Measurements from ENCODE around the gene ST7. TPM values are rescaled to one million over a fixed set of nuclear protein-coding genes. Genes with fewer than 3 reads are reported as not detected.

Gene ST7
- total and polyA plus RNA-seq, 2 donors from 2014 or later, result 21.5 to 29.8 TPM

DNA sequence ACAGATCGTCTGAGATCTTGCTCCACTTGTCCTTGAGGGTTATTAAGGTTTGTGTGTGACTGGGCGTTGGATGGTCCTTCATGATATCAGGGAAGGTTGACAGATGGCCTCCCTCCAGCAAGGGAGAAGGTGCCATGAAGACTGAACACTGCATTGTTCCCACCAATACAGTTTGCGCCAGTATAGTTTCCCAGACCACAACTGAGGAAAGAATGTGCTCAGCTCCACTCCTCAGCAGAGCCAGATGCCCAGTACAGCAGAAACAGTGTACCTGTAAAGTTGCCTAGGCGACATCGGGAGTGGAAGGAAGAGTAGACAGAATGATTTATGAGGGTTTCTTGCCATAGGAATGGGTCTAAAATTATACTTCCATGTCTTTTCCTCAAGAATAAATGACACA, 137.5 kb downstream of the ST7 start:
- H3K9me3 ChIP-seq (ENCODE audit: control insufficient read depth in 2 of 3, insufficient read depth in 1 of 3, low read length in 3 of 3), result no peaks in the 10 kb centered on the region
- H3K27me3 ChIP-seq (ENCODE audit: control insufficient read depth, insufficient read depth, low read length), result no peaks in the 10 kb centered on the region
- no peaks in the 10 kb centered on the region for H3K36me3 ChIP-seq (ENCODE audit: control insufficient read depth in 2 of 3, insufficient read depth in 3 of 3, low read length in 3 of 3)
- H3K4me3 ChIP-seq (ENCODE audit: low read length in 3 of 3), result no peak overlapping the region
- TF ChIP-seq, protein P1, sequence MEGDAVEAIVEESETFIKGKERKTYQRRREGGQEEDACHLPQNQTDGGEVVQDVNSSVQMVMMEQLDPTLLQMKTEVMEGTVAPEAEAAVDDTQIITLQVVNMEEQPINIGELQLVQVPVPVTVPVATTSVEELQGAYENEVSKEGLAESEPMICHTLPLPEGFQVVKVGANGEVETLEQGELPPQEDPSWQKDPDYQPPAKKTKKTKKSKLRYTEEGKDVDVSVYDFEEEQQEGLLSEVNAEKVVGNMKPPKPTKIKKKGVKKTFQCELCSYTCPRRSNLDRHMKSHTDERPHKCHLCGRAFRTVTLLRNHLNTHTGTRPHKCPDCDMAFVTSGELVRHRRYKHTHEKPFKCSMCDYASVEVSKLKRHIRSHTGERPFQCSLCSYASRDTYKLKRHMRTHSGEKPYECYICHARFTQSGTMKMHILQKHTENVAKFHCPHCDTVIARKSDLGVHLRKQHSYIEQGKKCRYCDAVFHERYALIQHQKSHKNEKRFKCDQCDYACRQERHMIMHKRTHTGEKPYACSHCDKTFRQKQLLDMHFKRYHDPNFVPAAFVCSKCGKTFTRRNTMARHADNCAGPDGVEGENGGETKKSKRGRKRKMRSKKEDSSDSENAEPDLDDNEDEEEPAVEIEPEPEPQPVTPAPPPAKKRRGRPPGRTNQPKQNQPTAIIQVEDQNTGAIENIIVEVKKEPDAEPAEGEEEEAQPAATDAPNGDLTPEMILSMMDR (IDR thresholded peaks at IDR 0.05; ENCODE audit: borderline replicate concordance, extremely low read depth, insufficient read depth), result no peak
- intact Hi-C loops (cut with DNase I), result no loop called here
- peaks cover 0 to 6% (median 0%) of the 10 kb centered on the region in 3 donors for H3K4me1 ChIP-seq (ENCODE audit: control insufficient read depth in 2 of 3, insufficient read depth in 2 of 3, low read depth in 1 of 3, low read length in 3 of 3)
- no peak overlapping the region for H3K27ac ChIP-seq (ENCODE audit: low read depth in 2 of 2, low read length in 2 of 2)
- DNase-seq, result peak in 2 of 5 donors; percentile 35 to 41
- no peak overlapping the region for H3K9ac ChIP-seq (ENCODE audit: low read length in 3 of 3)
- FAIRE-seq, result no peak

GRCh38 chr7:117091721-117092120, 138.4 kb downstream of the ST7 start:
- no peak for FAIRE-seq
- no peak overlapping the region for H3K9ac ChIP-seq (ENCODE audit: low read length in 3 of 3)
- H3K9me3 ChIP-seq (ENCODE audit: control insufficient read depth in 2 of 3, insufficient read depth in 1 of 3, low read length in 3 of 3), result no peaks in the 10 kb centered on the region
- H3K36me3 ChIP-seq (ENCODE audit: control insufficient read depth in 2 of 3, insufficient read depth in 3 of 3, low read length in 3 of 3), result no peaks in the 10 kb centered on the region
- H3K27ac ChIP-seq (ENCODE audit: low read depth in 2 of 2, low read length in 2 of 2), result no peak overlapping the region
- no peak overlapping the region for H3K4me3 ChIP-seq (ENCODE audit: low read length in 3 of 3)
- intact Hi-C loops (cut with DNase I), result no loop called here
- H3K27me3 ChIP-seq (ENCODE audit: control insufficient read depth, insufficient read depth, low read length), result no peaks in the 10 kb centered on the region
- no peak for DNase-seq
- TF ChIP-seq, protein P1 (IDR thresholded peaks at IDR 0.05; ENCODE audit: borderline replicate concordance, extremely low read depth, insufficient read depth), result no peak
- H3K4me1 ChIP-seq (ENCODE audit: control insufficient read depth in 2 of 3, insufficient read depth in 2 of 3, low read depth in 1 of 3, low read length in 3 of 3), result peaks cover 0 to 6% (median 0%) of the 10 kb centered on the region in 3 donors

DNA sequence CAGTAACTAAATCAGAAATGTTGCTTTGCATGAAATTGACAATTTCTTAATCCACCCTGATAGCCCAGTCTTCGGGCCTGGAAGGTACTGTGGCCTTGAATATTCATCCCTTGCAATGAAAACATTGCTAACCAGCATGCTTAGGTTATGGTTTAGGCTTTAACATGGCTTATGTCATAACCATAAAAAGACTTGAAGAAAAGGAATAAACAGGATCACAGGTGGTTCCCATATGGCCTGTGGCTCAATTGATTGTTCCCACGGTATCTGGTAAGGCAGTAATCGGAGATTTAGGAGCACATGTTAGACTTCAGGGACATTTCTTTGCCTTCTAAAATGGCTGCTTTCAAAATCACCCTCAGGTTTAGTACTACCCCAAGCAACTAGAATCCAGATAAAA, 139.5 kb downstream of the ST7 start:
- Histone ChIP-seq H3K36me3 (ENCODE audit: control insufficient read depth in 2 of 3, insufficient read depth in 3 of 3, low read length in 3 of 3) (no peaks in the 10 kb centered on the region), H3K27ac (ENCODE audit: low read depth in 2 of 2, low read length in 2 of 2) (no peak overlapping the region), H3K4me3 (ENCODE audit: low read length in 3 of 3) (no peak overlapping the region), H3K9me3 (ENCODE audit: control insufficient read depth in 2 of 3, insufficient read depth in 1 of 3, low read length in 3 of 3) (no peaks in the 10 kb centered on the region), H3K27me3 (ENCODE audit: control insufficient read depth, insufficient read depth, low read length) (no peaks in the 10 kb centered on the region), H3K4me1 (ENCODE audit: control insufficient read depth in 2 of 3, insufficient read depth in 2 of 3, low read depth in 1 of 3, low read length in 3 of 3) (peaks cover 0 to 6% (median 0%) of the 10 kb centered on the region in 3 donors), H3K9ac (ENCODE audit: low read length in 3 of 3) (no peak overlapping the region)
- DNase-seq, result no peak
- intact Hi-C loops (cut with DNase I), result no loop called here
- TF ChIP-seq, protein P1 (IDR thresholded peaks at IDR 0.05; ENCODE audit: borderline replicate concordance, extremely low read depth, insufficient read depth), result no peak
- FAIRE-seq, result no peak

DNA sequence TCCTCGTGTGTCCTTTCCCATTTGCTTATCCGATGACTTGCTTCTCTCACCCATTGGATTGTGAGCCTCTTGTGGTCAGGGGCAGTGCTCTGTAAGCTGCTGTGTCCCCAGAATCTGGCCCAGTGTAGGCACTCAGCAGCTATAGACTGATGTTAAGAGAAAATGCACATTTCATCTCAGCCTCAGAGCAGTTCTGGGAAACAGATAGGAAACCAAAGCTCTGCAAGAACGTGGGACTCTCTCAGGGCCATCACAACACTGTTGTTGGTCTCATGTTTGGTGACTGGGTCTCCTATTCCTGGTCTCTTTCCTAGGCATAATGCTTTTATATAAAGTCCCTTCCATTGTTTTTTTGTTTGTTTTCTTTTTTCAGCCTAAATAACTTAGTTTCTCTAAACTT, 141.2 kb downstream of the ST7 start:
- TF ChIP-seq, protein P1 (IDR thresholded peaks at IDR 0.05; ENCODE audit: borderline replicate concordance, extremely low read depth, insufficient read depth), result no peak
- intact Hi-C loops (cut with DNase I), result no loop called here
- DNase-seq, result no peak
- H3K9me3 ChIP-seq (ENCODE audit: control insufficient read depth in 2 of 3, insufficient read depth in 1 of 3, low read length in 3 of 3), result no peaks in the 10 kb centered on the region
- H3K27me3 ChIP-seq (ENCODE audit: control insufficient read depth, insufficient read depth, low read length), result no peaks in the 10 kb centered on the region
- H3K9ac ChIP-seq (ENCODE audit: low read length in 3 of 3), result no peak overlapping the region
- no peak overlapping the region for H3K4me3 ChIP-seq (ENCODE audit: low read length in 3 of 3)
- H3K36me3 ChIP-seq (ENCODE audit: control insufficient read depth in 2 of 3, insufficient read depth in 3 of 3, low read length in 3 of 3), result no peaks in the 10 kb centered on the region
- no peak overlapping the region for H3K27ac ChIP-seq (ENCODE audit: low read depth in 2 of 2, low read length in 2 of 2)
- H3K4me1 ChIP-seq (ENCODE audit: control insufficient read depth in 2 of 3, insufficient read depth in 2 of 3, low read depth in 1 of 3, low read length in 3 of 3), result peaks cover 0 to 6% (median 0%) of the 10 kb centered on the region in 3 donors
- FAIRE-seq, result no peak

Data from kidney (tissue), 14 donors.